GM12878 (cell line): ENCODE measurements around the gene ZNF888. TPM values are rescaled to one million over a fixed set of nuclear protein-coding genes. Genes with fewer than 3 reads are reported as not detected.

Experiments
- ATF7 ChIP-seq: fragments of 450-650 bp; IDR thresholded peaks from 2 replicates; pipeline ENCODE4 v1.6.1; 2016; ENCODE audit warnings: low read depth, mild to moderate bottlenecking
- BACH1 ChIP-seq: fragments of 450-650 bp; IDR thresholded peaks from 2 replicates; pipeline ENCODE4 v1.6.1; 2017; ENCODE audit warnings: mild to moderate bottlenecking, borderline replicate concordance
- BHLHE40 ChIP-seq, 2 experiments: fragments of 450-650 bp in 1 of 2; IDR thresholded peaks; 2 replicates each; pipeline ENCODE4 v1.6.1; 2011 to 2017; ENCODE audit warnings: low read depth in 2 of 2, borderline replicate concordance in 1 of 2, improper control_type of control experiment in 1 of 2, low read length in 1 of 2, mild to moderate bottlenecking in 1 of 2
- CREM ChIP-seq: IDR thresholded peaks from 2 replicates; pipeline ENCODE4 v1.6.1; 2014; ENCODE audit warnings: antibody characterized with exemption, low read depth
- CTCF ChIP-seq, 3 experiments: IDR thresholded peaks in 2 of 3; conservative IDR thresholded peaks in 1 of 3; 2 replicates each; pipeline ENCODE4 v1.5.1; 2011; ENCODE audit warnings: low read depth in 3 of 3, low read length in 3 of 3, mild to moderate bottlenecking in 3 of 3, control low read depth in 2 of 3, moderate library complexity in 2 of 3, inconsistent platforms in 1 of 3, mixed read lengths in 1 of 3; ENCODE audit not compliant: control insufficient read depth in 2 of 3, insufficient read depth in 1 of 3; ENCODE audit errors: extremely low read depth in 1 of 3
- E4F1 ChIP-seq: fragments of 450-650 bp; IDR thresholded peaks from 2 replicates; pipeline ENCODE4 v1.6.1; 2018; ENCODE audit warnings: borderline replicate concordance, mild to moderate bottlenecking; ENCODE audit not compliant: partially characterized antibody
- ELK1 ChIP-seq: IDR thresholded peaks from 2 replicates; pipeline ENCODE4 v1.6.1; 2012; ENCODE audit warnings: low read depth, low read length, improper control_type of control experiment
- FOS ChIP-seq: IDR thresholded peaks from 3 replicates; pipeline ENCODE4 v1.6.1; 2011; ENCODE audit warnings: borderline replicate concordance; ENCODE audit not compliant: insufficient read length; ENCODE audit errors: extremely low read depth
- GATAD2B ChIP-seq: fragments of 450-650 bp; conservative IDR thresholded peaks from 2 replicates; pipeline ENCODE4 v1.6.1; 2017; ENCODE audit warnings: low read depth, mild to moderate bottlenecking, moderate library complexity
- IRF5 ChIP-seq: fragments of 450-650 bp; IDR thresholded peaks from 2 replicates; pipeline ENCODE4 v1.6.1; 2017; ENCODE audit warnings: borderline replicate concordance
- MTA3 ChIP-seq: IDR thresholded peaks from 2 replicates; pipeline ENCODE4 v1.6.1; 2012; ENCODE audit warnings: low read length, inconsistent platforms, borderline replicate concordance
- POLR2A ChIP-seq: IDR thresholded peaks from 2 replicates; pipeline ENCODE4 v1.6.1; 2011; ENCODE audit warnings: low read depth, mild to moderate bottlenecking, low read length
- RB1 ChIP-seq: fragments of 450-650 bp; formaldehyde crosslinking; IDR thresholded peaks from 2 replicates; pipeline ENCODE4 v1.6.1; 2017; ENCODE audit warnings: mild to moderate bottlenecking, borderline replicate concordance
- RUNX3 ChIP-seq: IDR thresholded peaks from 2 replicates; pipeline ENCODE4 v1.6.1; 2012; ENCODE audit warnings: low read length, inconsistent platforms
- SRF ChIP-seq, 2 experiments: IDR thresholded peaks; 2 replicates each; pipeline ENCODE4 v1.6.1; 2011; ENCODE audit warnings: low read depth in 2 of 2, low read length in 2 of 2, mild to moderate bottlenecking in 1 of 2, moderate library complexity in 1 of 2
- STAT1 ChIP-seq: fragments of 450-650 bp; conservative IDR thresholded peaks from 2 replicates; pipeline ENCODE4 v1.6.1; 2014; ENCODE audit warnings: antibody characterized with exemption, mild to moderate bottlenecking
- TBL1XR1 ChIP-seq: IDR thresholded peaks from 2 replicates; pipeline ENCODE4 v1.6.1; 2012; ENCODE audit warnings: low read depth, low read length, improper control_type of control experiment
- ZNF207 ChIP-seq: fragments of 450-650 bp; IDR thresholded peaks from 2 replicates; pipeline ENCODE4 v1.6.1; 2014; ENCODE audit warnings: antibody characterized with exemption, mild to moderate bottlenecking, borderline replicate concordance
- ZNF274 ChIP-seq: IDR thresholded peaks from one replicate; pipeline ENCODE4 v1.8.0; 2011; ENCODE audit not compliant: insufficient read length, insufficient read depth
- polyA plus RNA-seq, 11 experiments: library from polyadenylated mRNA; depleted of rRNA in 4 of 11; unstranded in 6 of 11; stranded (reverse) in 5 of 11; fragments of >200 nt; fragmentation: Nextera tagmentation in 4 of 11; fragmentation: Illumina TruSeq in 1 of 11; extraction: Ambion mirVana in 4 of 11; extraction: Trizol in 1 of 11; gene quantifications; 1 replicate in 1 of 11; 2 replicates in 10 of 11; pipeline versions ENCODE4 v1.2.1 to v1.2.3, GENCODE V29; 2011 to 2016; ENCODE audit warnings: inconsistent platforms in 2 of 11, missing spikeins in 2 of 11, low read depth in 1 of 11
- total RNA-seq, 4 experiments: library from RNA; depleted of rRNA in 3 of 4; stranded (reverse); fragments of >200 nt in 3 of 4; fragmentation: Illumina TruSeq in 1 of 4; extraction: Trizol in 1 of 4; gene quantifications; 2 replicates each; pipeline versions ENCODE4 v1.2.1 to v1.2.3, GENCODE V29; 2013 to 2021
- TF ChIP-seq, protein P1 (sequence below): IDR thresholded peaks from 2 replicates; pipeline ENCODE4 v1.6.1; 2011; ENCODE audit warnings: borderline replicate concordance, low read depth, mild to moderate bottlenecking, moderate library complexity, mixed read lengths, low read length; ENCODE audit not compliant: insufficient read depth; ENCODE audit errors: extremely low read length

The ZNF888 gene
- total and polyA plus RNA-seq, 10 of the 15 experiments (the other 5 are each of a cell fraction or from before 2014, with no cell fraction given) = 0.26 to 4.3 (median 2.7) TPM

- no peak for TF ChIP-seq E4F1
- TF ChIP-seq CTCF (IDR thresholded peaks at IDR 0.05 in 2 of 3, conservative IDR thresholded peaks at IDR 0.05 in 1 of 3; ENCODE audit: control insufficient read depth in 2 of 3, extremely low read depth in 1 of 3, insufficient read depth in 1 of 3, low read depth in 3 of 3, low read length in 3 of 3) = no peak
- no peak for TF ChIP-seq POLR2A
- no peak for TF ChIP-seq IRF5
- TF ChIP-seq SRF (IDR thresholded peaks at IDR 0.05; ENCODE audit: low read depth in 2 of 2, low read length in 2 of 2) = no peak
- TF ChIP-seq ELK1 = no peak
- no peak for TF ChIP-seq BACH1
- TF ChIP-seq RB1 = no peak
- 0 out of 2 replicates have a peak, but pooled peaks have one; percentile 27 for TF ChIP-seq ATF7
- TF ChIP-seq BHLHE40 (IDR thresholded peaks at IDR 0.05; ENCODE audit: borderline replicate concordance in 1 of 2, low read depth in 2 of 2, low read length in 1 of 2) = peak in 1 of 2 experiments; percentile 63; a peak in 1 of 4 replicates
- no peak for TF ChIP-seq STAT1
- TF ChIP-seq, protein P1, sequence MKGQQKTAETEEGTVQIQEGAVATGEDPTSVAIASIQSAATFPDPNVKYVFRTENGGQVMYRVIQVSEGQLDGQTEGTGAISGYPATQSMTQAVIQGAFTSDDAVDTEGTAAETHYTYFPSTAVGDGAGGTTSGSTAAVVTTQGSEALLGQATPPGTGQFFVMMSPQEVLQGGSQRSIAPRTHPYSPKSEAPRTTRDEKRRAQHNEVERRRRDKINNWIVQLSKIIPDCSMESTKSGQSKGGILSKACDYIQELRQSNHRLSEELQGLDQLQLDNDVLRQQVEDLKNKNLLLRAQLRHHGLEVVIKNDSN = no peak
- no peak for TF ChIP-seq ZNF274
- no peak for TF ChIP-seq TBL1XR1
- no peak for TF ChIP-seq ZNF207
- no peak for TF ChIP-seq MTA3
- peak; percentile 51; the same call in 1 of the 2 replicates for TF ChIP-seq CREM
- TF ChIP-seq FOS = no peak
- TF ChIP-seq RUNX3 = peak; percentile 39; the same call in 1 of the 2 replicates
- 0 out of 2 replicates have a peak, but pooled peaks have one; percentile 45 for TF ChIP-seq GATAD2B
Observed at GRCh38 chr19:52936151-52936953, 13.1 kb upstream of the ZNF888 start (continued).
